ENCODE measurements around the gene CCDC158. TPM values are rescaled to one million over a fixed set of nuclear protein-coding genes. Genes with fewer than 3 reads are reported as not detected.

CCDC158 gene
- total and polyA plus RNA-seq, 2 donors from 2014 or later, result 0.24 to 1.0 TPM

DNA sequence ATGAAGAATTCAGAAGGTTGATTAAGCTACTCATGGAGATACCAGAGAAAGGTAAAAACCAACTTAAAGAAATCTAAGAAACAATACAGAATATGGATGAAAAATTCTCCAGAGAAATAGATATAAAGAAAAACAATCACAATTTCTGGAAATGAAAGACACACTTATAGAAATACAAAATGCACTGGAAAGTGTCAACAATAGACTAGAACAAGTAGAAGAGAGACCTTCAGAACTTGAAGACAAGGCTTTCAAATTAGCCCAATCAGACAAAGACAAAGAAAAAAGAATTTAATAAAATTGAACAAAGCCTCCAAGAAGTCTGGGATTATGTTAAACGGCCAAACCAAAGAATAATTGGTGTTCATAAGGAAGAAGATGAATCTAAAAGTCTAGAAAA, 104.8 kb downstream of the CCDC158 start:
- no peaks in the 10 kb centered on the region for H3K36me3 ChIP-seq (ENCODE audit: control insufficient read depth in 2 of 3, insufficient read depth in 3 of 3, low read length in 3 of 3)
- intact Hi-C loops (cut with DNase I), result no loop called here
- no peak overlapping the region for H3K9ac ChIP-seq (ENCODE audit: low read length in 3 of 3)
- DNase-seq (no peak), FAIRE-seq (no peak)
- H3K9me3 ChIP-seq (ENCODE audit: control insufficient read depth in 2 of 3, insufficient read depth in 1 of 3, low read length in 3 of 3), result peaks cover 0 to 2% (median 0%) of the 10 kb centered on the region in 3 donors
- no peak overlapping the region for H3K4me3 ChIP-seq (ENCODE audit: low read length in 3 of 3)
- H3K27me3 ChIP-seq (ENCODE audit: control insufficient read depth, insufficient read depth, low read length), result no peaks in the 10 kb centered on the region
- no peak overlapping the region for H3K27ac ChIP-seq (ENCODE audit: low read depth in 2 of 2, low read length in 2 of 2)
- TF ChIP-seq, protein P1, sequence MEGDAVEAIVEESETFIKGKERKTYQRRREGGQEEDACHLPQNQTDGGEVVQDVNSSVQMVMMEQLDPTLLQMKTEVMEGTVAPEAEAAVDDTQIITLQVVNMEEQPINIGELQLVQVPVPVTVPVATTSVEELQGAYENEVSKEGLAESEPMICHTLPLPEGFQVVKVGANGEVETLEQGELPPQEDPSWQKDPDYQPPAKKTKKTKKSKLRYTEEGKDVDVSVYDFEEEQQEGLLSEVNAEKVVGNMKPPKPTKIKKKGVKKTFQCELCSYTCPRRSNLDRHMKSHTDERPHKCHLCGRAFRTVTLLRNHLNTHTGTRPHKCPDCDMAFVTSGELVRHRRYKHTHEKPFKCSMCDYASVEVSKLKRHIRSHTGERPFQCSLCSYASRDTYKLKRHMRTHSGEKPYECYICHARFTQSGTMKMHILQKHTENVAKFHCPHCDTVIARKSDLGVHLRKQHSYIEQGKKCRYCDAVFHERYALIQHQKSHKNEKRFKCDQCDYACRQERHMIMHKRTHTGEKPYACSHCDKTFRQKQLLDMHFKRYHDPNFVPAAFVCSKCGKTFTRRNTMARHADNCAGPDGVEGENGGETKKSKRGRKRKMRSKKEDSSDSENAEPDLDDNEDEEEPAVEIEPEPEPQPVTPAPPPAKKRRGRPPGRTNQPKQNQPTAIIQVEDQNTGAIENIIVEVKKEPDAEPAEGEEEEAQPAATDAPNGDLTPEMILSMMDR (IDR thresholded peaks at IDR 0.05; ENCODE audit: borderline replicate concordance, extremely low read depth, insufficient read depth), result no peak
- peaks cover 0 to 5% (median 0%) of the 10 kb centered on the region in 3 donors for H3K4me1 ChIP-seq (ENCODE audit: control insufficient read depth in 2 of 3, insufficient read depth in 2 of 3, low read depth in 1 of 3, low read length in 3 of 3)

DNA sequence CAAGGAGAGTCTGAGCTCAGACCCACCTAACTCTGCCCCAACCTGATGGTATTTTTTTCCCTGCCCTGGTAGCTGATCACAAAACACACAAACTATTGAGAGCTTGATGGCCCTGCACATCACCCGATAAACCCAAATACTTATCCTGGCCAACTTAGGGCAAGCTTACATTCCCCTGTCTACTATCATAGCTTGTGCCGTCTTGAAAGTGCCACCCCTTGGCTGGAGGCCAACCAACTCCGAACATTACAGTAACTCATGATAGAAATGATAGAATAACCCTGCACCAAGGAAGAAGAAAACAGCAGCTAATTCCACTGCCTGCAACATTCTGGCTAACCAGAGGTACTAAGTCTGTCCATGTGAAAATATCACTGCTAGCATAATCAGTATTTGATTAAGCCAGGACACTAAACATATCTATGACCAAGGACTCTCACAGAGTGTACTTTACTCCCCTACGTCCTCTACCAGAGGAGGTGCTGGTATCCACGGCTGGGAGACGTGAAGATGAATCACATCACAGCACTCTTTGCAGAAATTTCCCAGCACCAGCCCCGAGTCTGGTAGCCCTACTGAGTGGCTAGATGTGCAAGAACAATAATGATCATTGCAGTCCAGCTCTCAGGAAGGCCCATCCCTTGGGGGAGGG, 105.5 kb downstream of the CCDC158 start:
- DNase-seq, result no peak
- Histone ChIP-seq H3K36me3 (ENCODE audit: control insufficient read depth in 2 of 3, insufficient read depth in 3 of 3, low read length in 3 of 3) (no peaks in the 10 kb centered on the region), H3K4me3 (ENCODE audit: low read length in 3 of 3) (no peak overlapping the region), H3K27ac (ENCODE audit: low read depth in 2 of 2, low read length in 2 of 2) (no peak overlapping the region), H3K4me1 (ENCODE audit: control insufficient read depth in 2 of 3, insufficient read depth in 2 of 3, low read depth in 1 of 3, low read length in 3 of 3) (peaks cover 0 to 7% (median 0%) of the 10 kb centered on the region in 3 donors), H3K9me3 (ENCODE audit: control insufficient read depth in 2 of 3, insufficient read depth in 1 of 3, low read length in 3 of 3) (no peaks in the 10 kb centered on the region), H3K27me3 (ENCODE audit: control insufficient read depth, insufficient read depth, low read length) (no peaks in the 10 kb centered on the region), H3K9ac (ENCODE audit: low read length in 3 of 3) (no peak overlapping the region)
- intact Hi-C loops (cut with DNase I), result no loop called here
- TF ChIP-seq, protein P1 (IDR thresholded peaks at IDR 0.05; ENCODE audit: borderline replicate concordance, extremely low read depth, insufficient read depth), result no peak
- no peak for FAIRE-seq

DNA sequence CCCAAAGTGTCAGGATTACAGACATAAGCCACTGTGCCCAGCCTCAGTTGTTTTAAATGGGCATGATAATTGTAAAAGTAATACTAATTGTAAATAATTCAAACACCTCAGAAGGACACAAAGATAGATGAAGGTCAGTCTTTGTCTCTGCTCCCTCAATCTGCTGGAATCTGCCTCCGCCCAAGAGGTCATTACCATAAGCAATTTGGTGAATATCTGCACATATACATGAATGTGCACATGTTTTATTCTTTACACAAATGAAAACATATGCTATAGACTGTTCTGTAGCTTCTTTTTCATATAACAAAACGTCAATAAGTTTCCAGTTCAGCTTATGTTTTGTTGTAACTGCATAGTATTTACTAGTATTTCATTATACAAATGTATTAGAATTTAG, 107.4 kb downstream of the CCDC158 start:
- no peak for FAIRE-seq
- no peak overlapping the region for H3K4me3 ChIP-seq (ENCODE audit: low read length in 3 of 3)
- no peaks in the 10 kb centered on the region for H3K9me3 ChIP-seq (ENCODE audit: control insufficient read depth in 2 of 3, insufficient read depth in 1 of 3, low read length in 3 of 3)
- no peaks in the 10 kb centered on the region for H3K36me3 ChIP-seq (ENCODE audit: control insufficient read depth in 2 of 3, insufficient read depth in 3 of 3, low read length in 3 of 3)
- TF ChIP-seq, protein P1 (IDR thresholded peaks at IDR 0.05; ENCODE audit: borderline replicate concordance, extremely low read depth, insufficient read depth), result no peak
- peaks cover 0 to 14% (median 0%) of the 10 kb centered on the region in 3 donors for H3K4me1 ChIP-seq (ENCODE audit: control insufficient read depth in 2 of 3, insufficient read depth in 2 of 3, low read depth in 1 of 3, low read length in 3 of 3)
- H3K27ac ChIP-seq (ENCODE audit: low read depth in 2 of 2, low read length in 2 of 2), result no peak overlapping the region
- DNase-seq, result no peak
- intact Hi-C loops (cut with DNase I), result no loop called here
- H3K9ac ChIP-seq (ENCODE audit: low read length in 3 of 3), result no peak overlapping the region
- H3K27me3 ChIP-seq (ENCODE audit: control insufficient read depth, insufficient read depth, low read length), result no peaks in the 10 kb centered on the region

Data from kidney (tissue), 14 donors.